HUDEP-2 (cell line): ENCODE results near the gene ENO2.

ENCODE experiments used
- DNase-seq, 76 experiments: peaks; one replicate each; lab custom pipeline; 2025; ENCODE audit not compliant: unreplicated experiment in 76 of 76; lab: John Stamatoyannopoulos, UW

The ENO2 gene

DNA sequence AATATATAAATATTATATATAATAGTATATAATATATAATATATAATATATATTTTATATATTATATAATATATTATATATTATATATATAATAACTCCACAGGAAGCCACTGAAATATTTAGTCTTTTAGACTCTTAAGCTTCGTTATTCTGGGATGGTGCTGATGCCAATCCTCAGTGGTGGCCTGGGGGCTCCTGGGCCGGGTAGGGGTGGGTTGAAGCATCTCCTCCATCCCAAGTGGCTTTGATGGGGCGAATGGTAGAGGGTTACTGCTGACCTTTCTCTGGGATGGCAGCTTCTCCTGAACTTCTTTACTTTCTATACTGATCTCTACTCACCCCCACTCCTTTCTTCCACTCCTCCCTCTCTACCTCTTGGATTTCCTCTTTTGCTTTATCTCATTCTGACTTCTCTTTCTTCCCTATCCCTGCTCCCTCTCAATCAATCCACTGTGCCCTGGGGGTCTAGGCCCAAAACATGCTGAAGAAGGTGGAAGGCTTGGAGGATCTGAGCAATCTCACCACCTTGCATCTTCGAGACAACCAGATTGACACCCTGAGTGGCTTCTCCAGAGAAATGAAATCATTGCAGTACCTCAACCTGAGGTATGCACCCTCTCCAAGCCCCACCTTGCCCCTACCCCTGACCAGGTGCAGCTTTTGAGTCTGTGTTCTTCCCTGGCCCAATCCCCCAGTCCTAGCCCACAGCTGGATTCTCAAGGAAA lies 4.8 kb upstream of the ENO2 start:
- DNase-seq = no peak

DNA sequence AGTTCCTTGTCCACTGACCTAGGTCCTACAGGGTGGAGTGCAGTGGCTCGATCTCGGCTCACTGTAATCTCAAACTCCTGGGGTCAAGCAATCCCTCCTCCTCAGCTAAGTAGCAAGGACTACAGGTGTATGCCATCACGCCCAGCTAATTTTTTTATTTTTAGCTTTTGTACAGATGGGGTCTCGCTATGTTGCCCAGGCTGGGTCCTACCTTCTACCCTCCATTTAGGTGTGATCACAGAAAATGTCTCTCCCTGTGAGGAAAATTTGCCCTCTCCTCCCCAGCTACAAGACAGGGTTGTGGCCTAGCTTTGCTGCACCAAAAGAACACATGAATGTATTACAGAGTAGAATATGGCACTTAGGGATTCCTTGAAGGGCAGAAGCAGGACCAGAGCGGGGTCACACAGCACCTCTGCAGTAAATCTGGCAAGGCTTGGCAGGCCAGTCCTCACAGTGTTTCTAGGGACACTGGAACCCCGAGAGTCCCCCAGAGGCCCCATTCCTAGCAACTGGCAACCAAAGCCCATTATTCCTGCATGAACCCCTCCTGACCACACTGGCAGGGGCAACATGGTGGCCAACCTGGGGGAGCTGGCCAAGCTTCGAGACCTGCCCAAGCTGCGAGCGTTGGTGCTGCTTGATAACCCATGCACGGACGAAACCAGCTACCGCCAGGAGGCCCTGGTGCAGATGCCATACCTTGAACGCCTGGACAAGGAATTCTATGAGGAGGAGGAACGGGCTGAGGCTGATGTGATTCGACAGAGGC lies 2.0 kb upstream of the ENO2 start:
- no peak for DNase-seq

DNA sequence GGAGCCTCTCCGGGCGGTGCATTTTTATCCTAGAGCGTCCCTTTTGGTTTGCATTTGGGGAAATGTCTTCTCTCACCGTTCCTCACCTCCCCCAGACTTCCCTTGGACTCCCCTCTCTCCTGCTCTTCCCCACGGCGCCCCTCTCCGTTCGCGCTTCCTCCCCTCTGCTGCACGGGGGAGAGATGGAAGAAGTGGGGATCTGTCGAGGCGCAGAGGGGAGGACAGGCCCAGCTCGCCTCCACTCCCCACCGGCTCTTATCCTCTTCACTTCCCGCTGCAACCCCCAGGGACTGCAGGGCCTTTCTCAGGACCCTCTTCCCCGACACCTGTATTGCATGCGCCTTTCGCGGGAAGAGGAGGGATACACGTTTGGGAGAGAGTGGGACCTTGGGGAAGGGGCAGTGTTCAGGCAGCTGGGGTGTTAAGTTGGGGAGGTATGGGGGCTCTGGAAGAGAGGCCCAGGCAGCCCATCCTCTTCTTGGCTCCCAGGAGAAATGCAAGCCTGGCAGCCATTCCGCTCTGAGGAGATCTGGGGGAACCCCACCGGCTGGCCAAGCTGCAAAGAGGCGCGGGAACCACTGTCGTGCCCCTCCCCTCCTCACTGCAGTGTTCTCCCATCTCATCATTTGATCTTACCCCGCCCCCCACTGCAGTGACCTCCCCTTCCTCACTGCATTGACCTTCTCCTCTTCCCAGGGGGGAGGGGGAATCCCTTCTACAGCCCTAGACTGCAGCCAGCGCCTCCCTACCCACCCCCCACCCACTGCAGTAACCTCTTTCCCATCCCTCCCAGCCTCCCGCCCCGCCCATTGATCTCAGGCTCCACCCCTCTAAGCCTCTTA lies 788 bp downstream of the ENO2 start:
- peak in 20 of 76 experiments; percentile 10 to 52 (median 30) for DNase-seq

DNA sequence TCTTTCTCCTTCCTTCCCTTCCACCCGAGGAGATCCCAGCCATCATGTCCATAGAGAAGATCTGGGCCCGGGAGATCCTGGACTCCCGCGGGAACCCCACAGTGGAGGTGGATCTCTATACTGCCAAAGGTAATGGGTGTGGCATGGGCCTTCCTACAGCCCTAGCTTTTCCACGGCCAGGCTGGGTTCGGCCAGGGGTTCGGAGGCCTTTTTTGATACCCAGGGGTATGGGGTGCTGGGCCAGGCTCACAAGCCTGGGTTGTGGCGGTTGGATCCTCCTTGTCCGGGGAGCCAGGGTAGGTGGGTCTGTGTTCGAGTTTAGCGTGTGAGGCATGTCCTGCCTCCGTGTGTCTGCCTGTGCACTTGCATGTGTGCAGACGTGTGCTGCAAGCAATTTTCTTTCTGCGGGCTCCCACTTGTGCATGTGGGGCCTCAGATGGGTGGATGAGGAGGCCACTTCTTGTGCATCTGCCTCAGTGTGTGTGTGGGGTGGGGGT lies 1.5 kb downstream of the ENO2 start:
- no peak for DNase-seq

DNA sequence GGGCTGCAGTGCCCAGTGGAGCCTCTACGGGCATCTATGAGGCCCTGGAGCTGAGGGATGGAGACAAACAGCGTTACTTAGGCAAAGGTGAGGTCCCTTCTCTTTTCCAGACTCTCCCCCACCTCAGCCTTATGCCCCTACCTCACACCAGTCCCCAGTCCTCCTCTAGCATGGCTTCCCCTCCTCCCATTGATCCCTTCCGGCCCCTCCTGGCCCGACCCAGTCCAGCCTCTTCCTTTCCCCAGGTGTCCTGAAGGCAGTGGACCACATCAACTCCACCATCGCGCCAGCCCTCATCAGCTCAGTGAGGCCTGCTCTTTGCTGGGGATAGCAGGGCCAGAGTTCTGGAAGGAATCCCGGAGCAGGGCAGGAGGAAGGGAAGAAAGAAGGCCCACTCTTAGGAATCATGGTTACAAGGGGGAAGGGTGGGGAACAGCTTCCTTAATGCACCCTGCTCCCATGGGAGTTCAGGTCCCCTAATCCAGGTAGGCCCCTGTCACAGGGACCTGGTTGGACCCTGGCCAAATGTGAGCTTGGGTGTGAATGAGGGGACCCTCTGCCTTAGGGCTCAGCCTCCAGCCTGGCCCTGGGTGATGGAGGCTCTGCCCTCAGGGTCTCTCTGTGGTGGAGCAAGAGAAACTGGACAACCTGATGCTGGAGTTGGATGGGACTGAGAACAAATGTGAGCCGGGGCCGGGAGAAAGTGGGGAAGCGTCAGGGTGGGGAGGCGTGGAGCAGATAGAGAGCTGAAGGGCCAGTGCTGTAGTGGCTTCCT lies 2.2 kb downstream of the ENO2 start:
- DNase-seq = no peak

DNA sequence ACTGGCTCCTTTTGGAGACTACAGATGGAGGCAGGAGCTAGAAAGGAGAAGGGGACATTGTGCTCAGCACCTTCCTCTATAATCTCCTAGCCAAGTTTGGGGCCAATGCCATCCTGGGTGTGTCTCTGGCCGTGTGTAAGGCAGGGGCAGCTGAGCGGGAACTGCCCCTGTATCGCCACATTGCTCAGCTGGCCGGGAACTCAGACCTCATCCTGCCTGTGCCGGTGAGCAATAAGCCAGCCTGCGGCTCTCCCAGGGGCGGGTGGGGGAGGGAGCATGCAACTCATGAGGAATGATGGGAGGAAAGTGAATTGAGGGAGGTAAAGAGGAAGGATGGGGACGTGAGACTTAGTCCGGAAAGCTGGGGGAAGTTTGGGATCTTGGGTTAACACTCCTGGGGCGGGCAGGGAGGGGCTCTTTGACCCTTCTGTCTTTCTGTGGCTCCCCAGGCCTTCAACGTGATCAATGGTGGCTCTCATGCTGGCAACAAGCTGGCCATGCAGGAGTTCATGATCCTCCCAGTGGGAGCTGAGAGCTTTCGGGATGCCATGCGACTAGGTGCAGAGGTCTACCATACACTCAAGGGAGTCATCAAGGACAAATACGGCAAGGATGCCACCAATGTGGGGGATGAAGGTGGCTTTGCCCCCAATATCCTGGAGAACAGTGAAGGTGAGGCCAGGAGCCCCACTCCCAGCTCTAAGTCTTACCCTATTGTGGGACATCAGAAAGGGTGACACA lies 3.3 kb downstream of the ENO2 start:
- DNase-seq = no peak

DNA sequence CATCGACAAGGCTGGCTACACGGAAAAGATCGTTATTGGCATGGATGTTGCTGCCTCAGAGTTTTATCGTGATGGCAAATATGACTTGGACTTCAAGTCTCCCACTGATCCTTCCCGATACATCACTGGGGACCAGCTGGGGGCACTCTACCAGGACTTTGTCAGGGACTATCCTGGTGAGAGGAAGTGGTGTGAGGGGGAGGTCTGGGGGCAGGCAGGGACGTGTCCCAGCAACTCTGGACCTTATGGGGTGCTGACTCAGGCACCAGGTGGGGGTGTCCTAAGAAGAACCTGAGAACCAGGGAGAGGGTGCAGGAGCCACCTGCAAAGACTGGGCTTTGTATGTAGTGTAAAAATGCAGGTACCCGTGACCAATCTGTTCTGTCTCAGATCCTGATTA lies 5.2 kb downstream of the ENO2 start:
- no peak for DNase-seq

DNA sequence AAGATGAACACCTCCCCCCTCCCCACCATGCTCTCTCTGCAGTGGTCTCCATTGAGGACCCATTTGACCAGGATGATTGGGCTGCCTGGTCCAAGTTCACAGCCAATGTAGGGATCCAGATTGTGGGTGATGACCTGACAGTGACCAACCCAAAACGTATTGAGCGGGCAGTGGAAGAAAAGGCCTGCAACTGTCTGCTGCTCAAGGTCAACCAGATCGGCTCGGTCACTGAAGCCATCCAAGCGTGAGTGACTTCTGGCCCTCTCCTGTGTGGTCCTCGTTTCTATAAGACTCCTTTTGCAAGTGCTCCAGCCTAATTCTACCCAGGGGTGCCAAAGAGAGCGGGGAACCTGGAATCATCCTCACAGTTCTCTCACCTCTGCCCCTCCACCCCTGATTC lies 7.2 kb downstream of the ENO2 start:
- no peak for DNase-seq

DNA sequence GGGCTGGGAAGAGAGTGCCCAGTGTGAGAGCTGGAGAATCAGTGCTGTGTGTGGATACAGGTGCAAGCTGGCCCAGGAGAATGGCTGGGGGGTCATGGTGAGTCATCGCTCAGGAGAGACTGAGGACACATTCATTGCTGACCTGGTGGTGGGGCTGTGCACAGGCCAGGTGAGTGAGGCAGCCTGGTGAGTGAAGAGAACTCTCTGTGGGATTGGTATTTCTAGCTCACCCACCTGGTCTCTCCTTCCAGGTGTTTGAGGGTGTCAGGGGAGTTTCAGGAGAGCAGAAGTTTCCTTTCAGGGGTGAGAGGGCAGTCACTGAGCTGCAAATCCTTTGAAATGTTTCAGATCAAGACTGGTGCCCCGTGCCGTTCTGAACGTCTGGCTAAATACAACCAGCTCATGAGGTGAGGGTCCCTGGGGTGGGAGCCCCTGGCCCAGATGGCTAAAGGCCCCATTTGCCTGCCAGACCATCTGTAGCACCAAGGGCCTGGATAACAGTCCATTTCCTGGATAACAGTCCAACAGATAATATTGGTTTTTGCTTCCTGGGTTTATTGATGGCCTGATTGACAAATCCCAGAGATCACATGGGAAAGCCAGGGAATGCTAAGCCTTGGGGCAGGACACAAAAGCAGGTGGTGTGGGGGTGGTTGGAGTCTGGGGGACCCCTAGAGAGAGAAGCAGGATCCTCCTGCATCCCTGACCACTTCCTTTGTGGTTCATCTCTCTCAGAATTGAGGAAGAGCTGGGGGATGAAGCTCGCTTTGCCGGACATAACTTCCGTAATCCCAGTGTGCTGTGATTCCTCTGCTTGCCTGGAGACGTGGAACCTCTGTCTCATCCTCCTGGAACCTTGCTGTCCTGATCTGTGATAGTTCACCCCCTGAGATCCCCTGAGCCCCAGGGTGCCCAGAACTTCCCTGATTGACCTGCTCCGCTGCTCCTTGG lies 7.9 kb downstream of the ENO2 start:
- no peak for DNase-seq

DNA sequence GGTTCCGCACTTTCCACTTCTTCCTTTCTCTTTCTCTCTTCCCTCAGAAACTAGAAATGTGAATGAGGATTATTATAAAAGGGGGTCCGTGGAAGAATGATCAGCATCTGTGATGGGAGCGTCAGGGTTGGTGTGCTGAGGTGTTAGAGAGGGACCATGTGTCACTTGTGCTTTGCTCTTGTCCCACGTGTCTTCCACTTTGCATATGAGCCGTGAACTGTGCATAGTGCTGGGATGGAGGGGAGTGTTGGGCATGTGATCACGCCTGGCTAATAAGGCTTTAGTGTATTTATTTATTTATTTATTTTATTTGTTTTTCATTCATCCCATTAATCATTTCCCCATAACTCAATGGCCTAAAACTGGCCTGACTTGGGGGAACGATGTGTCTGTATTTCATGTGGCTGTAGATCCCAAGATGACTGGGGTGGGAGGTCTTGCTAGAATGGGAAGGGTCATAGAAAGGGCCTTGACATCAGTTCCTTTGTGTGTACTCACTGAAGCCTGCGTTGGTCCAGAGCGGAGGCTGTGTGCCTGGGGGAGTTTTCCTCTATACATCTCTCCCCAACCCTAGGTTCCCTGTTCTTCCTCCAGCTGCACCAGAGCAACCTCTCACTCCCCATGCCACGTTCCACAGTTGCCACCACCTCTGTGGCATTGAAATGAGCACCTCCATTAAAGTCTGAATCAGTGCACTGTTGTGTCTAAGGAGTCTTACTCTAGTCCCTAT lies 8.8 kb downstream of the ENO2 start:
- DNase-seq = no peak

DNA sequence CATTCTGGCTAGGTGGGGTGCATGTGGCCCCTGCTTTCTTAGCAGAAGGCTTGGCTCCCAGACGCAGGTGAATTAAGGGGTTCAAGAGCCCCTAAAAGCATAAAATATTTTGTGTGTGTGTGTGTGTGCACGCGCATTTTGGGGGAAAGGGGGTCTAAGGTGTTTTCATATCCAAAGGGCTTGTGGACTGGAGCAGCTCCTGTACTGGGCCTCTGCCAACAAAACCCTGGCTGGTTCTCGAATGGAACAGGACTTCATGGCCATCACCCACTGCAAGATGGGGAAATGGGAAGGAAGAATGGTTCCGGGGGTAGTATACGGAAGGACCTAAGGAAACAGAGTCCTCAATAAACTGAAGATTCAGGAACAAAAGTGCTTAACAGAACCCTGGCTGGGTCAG lies 9.5 kb downstream of the ENO2 start:
- no peak for DNase-seq

DNA sequence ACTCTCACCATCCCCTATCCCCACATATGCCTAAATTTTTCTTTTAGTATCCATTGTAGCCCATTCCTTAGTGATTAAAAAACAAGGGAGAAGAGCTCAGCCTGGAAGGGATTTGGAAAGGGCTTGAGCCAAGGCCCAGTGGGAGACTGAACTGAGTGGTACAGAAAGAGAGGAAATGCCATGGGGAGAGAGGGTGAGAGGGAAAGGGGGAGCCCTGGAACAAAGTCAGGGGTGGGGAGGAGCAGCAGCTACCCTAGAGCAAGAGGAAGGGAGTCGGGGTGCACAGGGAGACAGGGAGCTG lies 10.8 kb downstream of the ENO2 start:
- DNase-seq = no peak

DNA sequence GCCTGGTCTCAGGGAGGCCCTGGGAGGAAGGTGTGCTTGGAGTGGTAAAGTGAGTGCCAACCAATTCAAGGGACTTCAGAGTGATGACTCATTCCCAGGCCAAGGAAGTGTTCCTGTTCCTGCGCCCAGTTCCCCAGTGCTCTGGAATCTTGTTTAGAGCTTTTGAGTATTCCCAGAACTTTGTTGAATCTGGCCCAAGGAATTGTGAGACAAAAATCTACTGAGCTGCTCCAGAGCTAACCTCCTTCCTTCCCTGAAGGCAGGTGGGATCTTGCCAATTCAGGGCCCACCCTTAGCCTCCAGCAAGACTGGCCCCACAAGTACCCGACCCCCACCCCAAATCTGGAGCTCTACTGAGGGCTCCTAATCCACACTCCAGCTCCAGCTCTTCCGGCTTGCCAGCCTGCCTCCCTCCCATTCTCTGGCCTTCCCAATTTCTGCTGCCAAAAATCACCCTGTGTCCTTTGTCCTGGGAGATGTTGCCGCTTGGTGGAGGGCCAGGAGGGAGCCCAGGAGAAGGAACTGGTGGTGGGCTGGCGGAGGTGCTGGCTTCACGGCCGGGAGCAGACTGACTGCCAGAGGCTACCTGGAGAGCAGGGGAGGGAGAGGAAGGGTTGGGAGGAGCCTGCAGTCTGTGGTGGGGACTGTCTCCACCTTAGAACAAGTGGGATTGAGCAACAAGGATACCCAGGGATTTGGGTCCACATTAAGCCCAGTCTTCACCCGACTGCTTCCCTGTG lies 11.3 kb downstream of the ENO2 start:
- DNase-seq = no peak

DNA sequence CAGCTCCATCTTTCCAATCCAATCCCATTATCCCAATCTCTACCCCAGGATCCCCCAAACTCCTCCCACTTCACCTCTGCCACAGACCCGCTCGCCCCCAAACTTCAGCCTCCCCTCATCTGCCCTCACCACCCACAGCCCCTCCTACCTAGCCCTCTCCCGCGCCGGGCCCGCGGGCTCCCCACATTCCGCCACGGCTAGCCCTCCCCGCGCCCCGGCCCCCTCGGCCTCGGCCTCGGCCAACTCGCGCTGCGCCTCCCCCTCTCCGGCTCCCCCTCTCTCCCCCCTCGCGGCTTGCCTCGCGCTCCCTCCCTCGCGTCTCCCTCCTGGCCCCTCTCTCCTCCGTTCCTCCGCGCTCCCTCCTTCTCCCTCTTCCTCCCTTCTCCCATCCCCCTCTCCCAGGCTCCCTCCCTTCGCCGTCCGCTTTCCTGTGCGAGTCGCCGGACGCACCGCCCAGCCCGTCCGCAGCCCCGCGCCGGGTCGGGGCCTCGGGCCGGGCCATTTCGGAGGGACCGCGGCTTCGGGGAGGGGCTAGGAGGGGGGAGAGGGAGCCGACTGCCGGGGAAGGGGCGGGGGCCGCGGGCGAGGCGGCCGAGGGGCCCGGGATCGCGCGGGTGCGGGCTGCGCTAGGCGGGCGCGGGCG lies 13.1 kb downstream of the ENO2 start, which contains the start of gene ATN1:
ATN1 (plus strand) TSS at position 581 of the 643 bp plus-strand sequence. CDS start 6,043 bp downstream, outside the sequence.
- peak in 28 of 76 experiments; percentile 14 to 44 (median 30) for DNase-seq

DNA sequence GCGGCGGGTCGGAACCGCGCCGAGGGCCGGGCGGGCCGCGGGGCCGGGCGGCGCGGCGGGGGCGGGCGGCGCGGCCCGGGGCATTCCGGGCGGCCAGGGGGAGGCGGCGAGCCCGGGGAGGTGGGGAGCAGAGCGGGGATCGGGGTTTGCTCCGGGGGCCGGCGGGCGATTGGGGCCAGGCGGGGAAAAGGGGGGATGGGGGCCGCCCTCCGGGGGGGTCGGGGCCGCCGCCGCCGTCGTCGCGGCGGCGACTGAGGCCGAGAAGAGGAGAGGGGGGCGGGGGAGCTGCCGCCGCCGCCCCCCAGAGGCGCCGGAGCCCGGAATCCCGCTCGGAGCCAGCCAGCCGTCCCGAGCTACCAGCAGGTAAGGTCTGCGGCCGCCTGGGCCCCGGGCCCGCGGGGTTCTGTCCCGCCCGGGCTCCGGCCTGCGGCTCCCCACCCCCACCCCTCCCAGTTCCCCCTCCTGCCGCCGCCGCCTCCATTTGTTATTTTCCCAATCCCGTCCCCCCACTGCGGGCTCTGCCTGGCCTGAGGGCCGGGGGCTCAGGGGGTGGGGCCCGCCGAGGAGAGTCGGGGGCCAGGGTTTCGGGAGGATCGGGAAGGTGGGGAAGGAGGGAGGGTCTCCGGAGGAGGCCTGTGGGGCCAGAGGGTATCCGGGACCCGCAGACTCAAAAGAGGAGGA lies 13.8 kb downstream of the ENO2 start:
- peak in 1 of 76 experiments; percentile 5 for DNase-seq

DNA sequence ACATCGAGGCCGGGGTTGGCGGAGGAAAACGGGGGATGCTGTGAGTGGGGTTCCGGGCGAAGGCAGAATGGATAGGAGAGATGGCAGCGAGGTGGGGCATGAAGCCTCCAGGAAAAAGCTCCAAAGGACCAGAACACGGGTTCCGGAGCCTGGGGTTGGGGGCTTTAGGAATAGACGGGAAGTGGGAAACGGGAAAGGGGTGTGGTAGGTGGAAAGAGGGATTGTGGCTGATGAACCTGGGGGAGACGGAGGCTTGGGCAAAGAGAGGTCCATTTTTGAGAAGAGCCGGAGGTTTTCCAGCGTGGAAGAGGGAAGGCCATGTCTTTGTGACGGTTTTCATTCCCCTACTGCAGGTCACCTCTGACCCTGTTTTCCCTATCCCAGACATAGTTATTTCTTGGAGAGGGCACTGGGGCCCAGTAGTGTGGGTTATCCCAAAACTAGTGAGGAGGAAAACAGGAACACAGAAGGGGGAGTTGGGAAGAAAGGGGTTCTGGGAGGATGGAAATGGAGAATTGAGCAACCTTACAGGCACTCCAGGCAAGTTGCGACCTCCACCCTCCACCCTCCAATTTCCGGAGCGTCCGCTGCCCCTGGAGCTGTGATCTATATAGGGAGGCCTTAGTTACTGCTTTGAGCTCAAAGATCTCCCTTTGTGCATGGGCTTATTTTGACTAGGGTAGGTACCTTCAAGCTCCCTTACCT lies 14.5 kb downstream of the ENO2 start:
- DNase-seq = no peak
